ENCODE results near the gene ZSCAN10.

- TF ChIP-seq CTCF (conservative IDR thresholded peaks at IDR 0.05; ENCODE audit: low read length) (no peak), EZH2phosphoT487 (IDR thresholded peaks at IDR 0.05; ENCODE audit: borderline replicate concordance) (no peak)
These were observed 33.2 kb downstream of the ZSCAN10 start for GRCh38 chr16:3065742-3066439.

Measured in Loucy (cell line).